Osteoblast (primary cell): ENCODE data around the gene NUP85. TPM values are rescaled to one million over a fixed set of nuclear protein-coding genes. Genes with fewer than 3 reads are reported as not detected.

Experiments used
- DNase-seq: peaks from one replicate; pipeline ENCODE4 v3.0.0; 2011; ENCODE audit warnings: low spot score, mixed read lengths; ENCODE audit not compliant: insufficient read length; ENCODE audit errors: missing footprints
- H2AFZ ChIP-seq: 2 replicates; pipeline ENCODE4 v1.6.0; 2011; ENCODE audit warnings: mild to moderate bottlenecking, low read length
- H3K27ac ChIP-seq: 2 replicates; pipeline ENCODE4 v1.5.1; 2011; ENCODE audit warnings: mild to moderate bottlenecking, low read depth, low read length, moderate library complexity
- H3K27me3 ChIP-seq: 2 replicates; pipeline ENCODE4 v1.6.0; 2012; ENCODE audit warnings: mild to moderate bottlenecking, control low read depth, inconsistent platforms, low read length, moderate library complexity; ENCODE audit not compliant: insufficient read depth
- H3K36me3 ChIP-seq: 2 replicates; pipeline ENCODE4 v1.5.1; 2011; ENCODE audit warnings: mild to moderate bottlenecking, low read length, control low read depth, moderate library complexity; ENCODE audit not compliant: insufficient read depth
- H3K4me1 ChIP-seq: 2 replicates; pipeline ENCODE4 v1.5.1; 2011; ENCODE audit warnings: mild to moderate bottlenecking, low read length, control low read depth, moderate library complexity; ENCODE audit not compliant: insufficient read depth
- H3K4me2 ChIP-seq: 2 replicates; pipeline ENCODE4 v1.6.0; 2011; ENCODE audit warnings: mild to moderate bottlenecking, low read length; ENCODE audit not compliant: insufficient read depth
- H3K4me3 ChIP-seq: fragments of 200-600 bp; sonication (generic); 3 replicates; pipeline ENCODE4 v1.5.1; 2012; ENCODE audit warnings: mild to moderate bottlenecking, low read length, inconsistent platforms; ENCODE audit not compliant: insufficient read depth
- H3K79me2 ChIP-seq: 2 replicates; pipeline ENCODE4 v1.6.0; 2012; ENCODE audit warnings: mild to moderate bottlenecking, low read length, control low read depth, inconsistent platforms; ENCODE audit not compliant: insufficient read depth
- H3K9me3 ChIP-seq: 2 replicates; pipeline ENCODE4 v1.5.1; 2011; ENCODE audit warnings: low read depth, low read length, control low read depth
- H4K20me1 ChIP-seq: 2 replicates; pipeline ENCODE4 v1.6.0; 2012; ENCODE audit warnings: mild to moderate bottlenecking, low read length, control low read depth; ENCODE audit not compliant: insufficient read depth
- CTCF ChIP-seq: IDR thresholded peaks from 2 replicates; pipeline ENCODE4 v1.5.1; 2011; ENCODE audit warnings: mild to moderate bottlenecking, low read depth, low read length, moderate library complexity; ENCODE audit errors: extremely low read depth
- total RNA-seq: library from RNA; depleted of rRNA; stranded (reverse); fragments of >200 nt; gene quantifications from 2 replicates; pipeline ENCODE4 v1.2.3, GENCODE V29; 2012

NUP85 gene
- total RNA-seq, 1 donor: 26.4 TPM

- H4K20me1 ChIP-seq: peaks cover 35% of the 10 kb centered on the region
- peak overlapping the region; percentile 92 for H3K27ac ChIP-seq
- H3K9me3 ChIP-seq: no peaks in the 10 kb centered on the region
- peaks cover 51% of the 10 kb centered on the region for H3K79me2 ChIP-seq
- H3K27me3 ChIP-seq: no peaks in the 10 kb centered on the region
- peak overlapping the region; percentile 83 for H3K4me3 ChIP-seq
- TF ChIP-seq CTCF: no peak
- peaks cover 6% of the 10 kb centered on the region for H3K4me1 ChIP-seq
- H2AFZ ChIP-seq: peak overlapping the region; percentile 59
- DNase-seq: no peak
- H3K4me2 ChIP-seq: peak overlapping the region; percentile 96
- H3K36me3 ChIP-seq: peaks cover 31% of the 10 kb centered on the region
Observed at GRCh38 chr17:75182319-75182568, 23.2 kb upstream of the NUP85 start.

GRCh38 chr17:75182569-75183436 lies 22.7 kb upstream of the NUP85 start, which contains the start of gene SUMO2:
SUMO2 (minus strand) TSS chr17:75182959; CDS start chr17:75182834, 125 bp downstream.
- Histone ChIP-seq H3K9me3 (no peaks in the 10 kb centered on the region), H3K27ac (peak within 1 kb of the TSS; percentile 92), H2AFZ (peak within 1 kb of the TSS; percentile 100), H3K4me2 (peak within 1 kb of the TSS; percentile 96), H3K4me3 (peak within 1 kb of the TSS; percentile 83), H3K36me3 (peaks cover 30% of the 10 kb centered on the region), H4K20me1 (peaks cover 35% of the 10 kb centered on the region), H3K27me3 (no peaks in the 10 kb centered on the region), H3K79me2 (peaks cover 46% of the 10 kb centered on the region), H3K4me1 (peaks cover 6% of the 10 kb centered on the region)
- peak; percentile 99 for DNase-seq
- peak; percentile 14 for TF ChIP-seq CTCF

- Histone ChIP-seq H4K20me1 (peaks cover 26% of the 10 kb centered on the region), H3K27ac (no peak overlapping the region), H3K4me2 (no peak overlapping the region), H3K4me3 (no peak overlapping the region), H2AFZ (peak overlapping the region; percentile 10), H3K79me2 (peaks cover 32% of the 10 kb centered on the region), H3K27me3 (no peaks in the 10 kb centered on the region), H3K4me1 (peaks cover 6% of the 10 kb centered on the region), H3K9me3 (no peaks in the 10 kb centered on the region), H3K36me3 (peaks cover 16% of the 10 kb centered on the region)
- no peak for TF ChIP-seq CTCF
- DNase-seq: no peak
Observed at GRCh38 chr17:75183999-75184884, 21.2 kb upstream of the NUP85 start.

- Histone ChIP-seq H3K79me2 (no peaks in the 10 kb centered on the region), H3K27ac (no peak overlapping the region), H4K20me1 (no peaks in the 10 kb centered on the region), H3K9me3 (no peaks in the 10 kb centered on the region), H3K36me3 (no peaks in the 10 kb centered on the region), H3K4me2 (no peak overlapping the region), H3K27me3 (no peaks in the 10 kb centered on the region), H2AFZ (no peak overlapping the region), H3K4me3 (no peak overlapping the region), H3K4me1 (no peaks in the 10 kb centered on the region)
- no peak for TF ChIP-seq CTCF
- no peak for DNase-seq
Observed at GRCh38 chr17:75188614-75189013, 16.9 kb upstream of the NUP85 start.
